Adrenal gland (tissue), 12 donors: ENCODE measurements around the gene ATXN7L1. TPM values are rescaled to one million over a fixed set of nuclear protein-coding genes. Genes with fewer than 3 reads are reported as not detected.

Experiments used
- DNase-seq, 7 donors: peaks; one replicate each; pipeline ENCODE4 v3.0.0-alpha.2; 2019 to 2020
- H3K27ac ChIP-seq, 5 donors: fragments of 200-600 bp; sonication (generic) in 4 of 5; 1 replicate in 3 of 5; 2 replicates in 2 of 5; pipeline versions ENCODE4 v1.5.1 to v1.8.0; 2016 to 2020; ENCODE audit warnings: mild to moderate bottlenecking in 1 of 5
- H3K27me3 ChIP-seq: fragments of 200-600 bp; 2 replicates; pipeline ENCODE4 v1.8.0; 2021
- H3K36me3 ChIP-seq, 2 donors: fragments of 200-600 bp; replicated peaks in 1 of 2; 1 replicate in 1 of 2; 2 replicates in 1 of 2; pipeline versions ENCODE4 v1.5.1 to v1.8.0; 2018 to 2022
- H3K4me1 ChIP-seq, 2 donors: fragments of 200-600 bp; replicated peaks in 1 of 2; 1 replicate in 1 of 2; 2 replicates in 1 of 2; pipeline versions ENCODE4 v1.5.1 to v1.8.0; 2018 to 2021
- H3K4me3 ChIP-seq, 4 donors: fragments of 200-600 bp; sonication (generic) in 3 of 4; one replicate each; pipeline ENCODE4 v1.5.1; 2016 to 2018
- H3K9me3 ChIP-seq, 3 donors: fragments of 200-600 bp; sonication (generic) in 1 of 3; replicated peaks in 1 of 3; 1 replicate in 2 of 3; 2 replicates in 1 of 3; pipeline versions ENCODE4 v1.5.1 to v1.8.0; 2016 to 2021
- CTCF ChIP-seq, 6 experiments: fragments of 450-650 bp in 4 of 6; fragments of 200-600 bp in 2 of 6; sonication (generic) in 1 of 6; IDR thresholded peaks; 1 replicate in 5 of 6; 2 replicates in 1 of 6; pipeline versions ENCODE4 v1.5.1 to v1.8.0; 2016 to 2021; ENCODE audit warnings: antibody characterized with exemption in 6 of 6, mild to moderate bottlenecking in 2 of 6, moderate library complexity in 1 of 6
- POLR2A ChIP-seq, 2 donors: fragments of 450-650 bp; IDR thresholded peaks; one replicate each; pipeline ENCODE4 v1.6.1; 2017; ENCODE audit warnings: antibody characterized with exemption in 2 of 2, mild to moderate bottlenecking in 2 of 2, moderate library complexity in 1 of 2
- WGBS, 4 donors: extraction: QIAGEN DNeasy Blood & Tissue Kit in 2 of 4; methylation state at CpG; one replicate each; pipeline versions ENCODE4 v1.1.5 to v1.1.7; 2013 to 2017; 5-methylcytosine and 5-hydroxymethylcytosine counted together
- intact Hi-C, 2 donors: fragments of 100-400 bp; cut with DNase I; formaldehyde crosslinking; loops; one replicate each; pipeline versions ENCODE4 v1.14.1 to v1.15.0; 2022 to 2023
- polyA plus RNA-seq, 3 donors: library from polyadenylated mRNA; stranded (reverse); fragments of 200-250 nt in 2 of 3; fragments of 350-450 nt in 1 of 3; fragmentation: Illumina TruSeq in 1 of 3; extraction: RNeasy Lipid Tissue Mini Kit (QIAGEN cat#74804) in 1 of 3; gene quantifications; one replicate each; pipeline ENCODE4 v1.2.3, GENCODE V29; 2013 to 2014
- total RNA-seq, 9 donors: library from RNA; depleted of rRNA in 4 of 9; stranded (reverse); fragments of >200 nt in 4 of 9; fragments of 120-200 nt in 1 of 9; fragmentation: NEBNext Ultra II Directional in 1 of 9; extraction: Animal tissue kit (Norgen Biotek cat#: 25700) in 1 of 9; gene quantifications; one replicate each; pipeline versions ENCODE4 v1.1.0 to v1.2.4, GENCODE V29; 2013 to 2023
- donor health status: healthy with polysubstance abuse.
- donor health status: Bipolar disorder and iron deficiency.
- donor health status: DM: yes; HTN: yes; CAD: no.
- donor health status: DM: no; HTN: no; CAD: no.
- donor health status: DM: no; HTN: no; CAD: no.
- donor health status: DM: yes; HTN: yes; CAD: no.

ATXN7L1 gene
- total and polyA plus RNA-seq, 12 donors: 3.6 to 24.6 (median 9.0) TPM

- Histone ChIP-seq H3K4me3 (no peak overlapping the region), H3K9me3 (no peaks in the 10 kb centered on the region), H3K27me3 (no peaks in the 10 kb centered on the region), H3K36me3 (peaks cover 0 to 12% of the 10 kb centered on the region in 2 donors), H3K4me1 (no peaks in the 10 kb centered on the region), H3K27ac (no peak overlapping the region)
- TF ChIP-seq POLR2A (IDR thresholded peaks at IDR 0.05) (no peak), CTCF (IDR thresholded peaks at IDR 0.05) (no peak)
- DNase-seq: no peak
- 36 to 45% (median 38%) methylated on average over 2 of the region's 2 CpGs for WGBS, 4 donors
- intact Hi-C loops: no loop called here
Observed at GRCh38 chr7:105621176-105621575, 255.2 kb downstream of the ATXN7L1 start.

- Histone ChIP-seq H3K4me3 (no peak overlapping the region), H3K27ac (no peak overlapping the region), H3K4me1 (no peaks in the 10 kb centered on the region), H3K9me3 (no peaks in the 10 kb centered on the region), H3K36me3 (peaks cover 0 to 19% of the 10 kb centered on the region in 2 donors), H3K27me3 (no peaks in the 10 kb centered on the region)
- intact Hi-C loops: no loop called here
- TF ChIP-seq CTCF (IDR thresholded peaks at IDR 0.05): no peak
- TF ChIP-seq POLR2A (IDR thresholded peaks at IDR 0.05): no peak
- no peak for DNase-seq
- WGBS, 4 donors: 90 to 96% (median 92%) methylated on average over 4 of the region's 4 CpGs
Observed at GRCh38 chr7:105619590-105619989, 256.8 kb downstream of the ATXN7L1 start.

DNA sequence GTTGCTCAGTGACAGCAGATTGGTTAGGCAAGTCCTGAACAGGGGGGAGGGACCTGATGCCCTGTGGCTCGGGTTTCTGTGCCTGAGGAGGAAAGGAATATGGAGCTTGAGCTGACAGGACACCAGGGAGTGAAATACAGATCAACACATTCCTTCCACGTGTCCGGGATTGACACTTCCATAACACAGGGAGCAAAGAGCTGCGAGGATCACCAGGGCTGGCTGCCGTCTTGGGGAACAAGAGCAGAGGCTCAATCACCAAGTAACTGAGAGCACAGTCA, 258.4 kb downstream of the ATXN7L1 start:
- no peak overlapping the region for H3K27ac ChIP-seq
- 87 to 97% (median 90%) methylated on average over 5 of the region's 5 CpGs for WGBS, 4 donors
- H3K27me3 ChIP-seq: no peaks in the 10 kb centered on the region
- TF ChIP-seq CTCF (IDR thresholded peaks at IDR 0.05) (no peak), POLR2A (IDR thresholded peaks at IDR 0.05) (no peak)
- DNase-seq: no peak
- H3K4me1 ChIP-seq: no peaks in the 10 kb centered on the region
- intact Hi-C loops: no loop called here
- no peaks in the 10 kb centered on the region for H3K9me3 ChIP-seq
- peaks cover 0 to 18% of the 10 kb centered on the region in 2 donors for H3K36me3 ChIP-seq
- no peak overlapping the region for H3K4me3 ChIP-seq

GRCh38 chr7:105617280-105618015, 259.0 kb downstream of the ATXN7L1 start:
- no peak for DNase-seq
- intact Hi-C loops: no loop called here
- Histone ChIP-seq H3K9me3 (no peaks in the 10 kb centered on the region), H3K4me3 (no peak overlapping the region), H3K27ac (no peak overlapping the region), H3K4me1 (no peaks in the 10 kb centered on the region), H3K27me3 (no peaks in the 10 kb centered on the region), H3K36me3 (peaks cover 0 to 17% of the 10 kb centered on the region in 2 donors)
- WGBS, 4 donors: 98 to 100% (median 99%) methylated on average over 13 to 14 of the region's 14 CpGs
- TF ChIP-seq CTCF (IDR thresholded peaks at IDR 0.05) (no peak), POLR2A (IDR thresholded peaks at IDR 0.05) (no peak)
